OCI-LY7 (cell line): ENCODE results near the gene ZNF600. TPM values are rescaled to one million over a fixed set of nuclear protein-coding genes. Genes with fewer than 3 reads are reported as not detected.
"Not testable (repeated sequence)": the region's sequence is repeated elsewhere in the genome, so short reads cannot be mapped to it uniquely, and the experiment has no call there.

Experiments
- BruUV-seq: library from RNA; stranded (reverse); fragments of 400-500 nt; replicated peaks from 2 replicates; lab custom pipeline; 2021; lab: Mats Ljungman, UMichigan
- CTCF ChIA-PET: fragments of 300-600 bp; sonication (Branson Sonifier 250); formaldehyde crosslinking; loops from one replicate; lab custom pipeline; 2022; ENCODE audit warnings: antibody characterized with exemption; ENCODE audit not compliant: unreplicated experiment; lab: Charles Lee
- POLR2A ChIA-PET: fragments of 300-600 bp; sonication (Branson Sonifier 250); formaldehyde crosslinking; loops from one replicate; lab custom pipeline; 2022; ENCODE audit warnings: antibody characterized with exemption; lab: Charles Lee
- DNase-seq: peaks from one replicate; pipeline ENCODE4 v3.0.0-alpha.2; 2015; ENCODE audit warnings: low spot score
- H2AFZ ChIP-seq: fragments of 200-600 bp; sonication (generic), shearing (Covaris generic); 2 replicates; pipeline ENCODE4 v1.6.1; 2014; ENCODE audit warnings: mild to moderate bottlenecking, antibody characterized with exemption, low read length, moderate library complexity
- H3K27ac ChIP-seq: fragments of 200-600 bp; sonication (generic); 2 replicates; pipeline ENCODE4 v1.5.1; 2014; ENCODE audit warnings: mixed run types, low read depth, mild to moderate bottlenecking, moderate library complexity, low read length, inconsistent platforms; ENCODE audit not compliant: poor library complexity, severe bottlenecking
- H3K36me3 ChIP-seq: fragments of 200-600 bp; sonication (generic); 2 replicates; pipeline ENCODE4 v1.6.1; 2014; ENCODE audit warnings: mild to moderate bottlenecking, antibody characterized with exemption, low read length, moderate library complexity, mixed read lengths; ENCODE audit not compliant: insufficient read depth
- H3K4me1 ChIP-seq: fragments of 200-600 bp; sonication (generic); 2 replicates; pipeline ENCODE4 v1.5.1; 2014; ENCODE audit warnings: mild to moderate bottlenecking, low read length; ENCODE audit not compliant: insufficient read depth, poor library complexity, severe bottlenecking
- H3K4me2 ChIP-seq: fragments of 200-600 bp; sonication (generic); 2 replicates; pipeline ENCODE4 v1.6.1; 2014; ENCODE audit warnings: mild to moderate bottlenecking, low read length
- H3K4me3 ChIP-seq: fragments of 200-600 bp; sonication (generic); 2 replicates; pipeline ENCODE4 v1.5.1; 2014; ENCODE audit warnings: mild to moderate bottlenecking, low read depth, low read length; ENCODE audit not compliant: poor library complexity, severe bottlenecking
- H3K79me2 ChIP-seq: fragments of 200-600 bp; sonication (generic); 2 replicates; pipeline ENCODE4 v1.6.1; 2016; ENCODE audit warnings: low read depth, mild to moderate bottlenecking, low read length, moderate library complexity, mixed read lengths; ENCODE audit not compliant: insufficient read depth
- H3K9me2 ChIP-seq: fragments of 200-600 bp; sonication (generic); 2 replicates; pipeline ENCODE4 v1.6.1; 2016; ENCODE audit warnings: mild to moderate bottlenecking, low read length, mixed read lengths; ENCODE audit not compliant: insufficient read depth
- H3K9me3 ChIP-seq: fragments of 200-600 bp; sonication (generic); 2 replicates; pipeline ENCODE4 v1.6.1; 2014; ENCODE audit warnings: mild to moderate bottlenecking, mixed run types, low read length, mixed read lengths
- H4K20me1 ChIP-seq: fragments of 200-600 bp; sonication (generic); 2 replicates; pipeline ENCODE4 v1.6.1; 2014; ENCODE audit warnings: mild to moderate bottlenecking, antibody characterized with exemption, low read length, moderate library complexity, mixed read lengths; ENCODE audit not compliant: insufficient read depth
- CTCF ChIP-seq: fragments of 200-600 bp; sonication (generic); conservative IDR thresholded peaks from 2 replicates; pipeline ENCODE4 v1.5.1; 2014; ENCODE audit warnings: mild to moderate bottlenecking, antibody characterized with exemption, low read length, moderate library complexity, mixed read lengths
- EZH2phosphoT487 ChIP-seq: fragments of 200-600 bp; sonication (generic); IDR thresholded peaks from 2 replicates; pipeline ENCODE4 v1.6.1; 2018; ENCODE audit warnings: low read depth, borderline replicate concordance, mild to moderate bottlenecking, mixed run types, antibody characterized with exemption, low read length, moderate library complexity, mixed read lengths
- intact Hi-C: fragments of 100-400 bp; cut with micrococcal nuclease; formaldehyde crosslinking; loops from one replicate; pipeline ENCODE4 v1.10.0; 2022; ENCODE audit not compliant: unreplicated experiment
- total RNA-seq, 2 experiments: library from RNA; depleted of rRNA in 1 of 2; stranded (reverse); fragments of >200 nt in 1 of 2; shearing (Covaris generic) in 1 of 2; gene quantifications; 2 replicates each; pipeline ENCODE4 v1.2.3, GENCODE V29; 2014 to 2022

The ZNF600 gene
- total RNA-seq, 2 experiments from 2014 or later: 4.6 to 8.5 TPM

- Histone ChIP-seq H2AFZ (peak overlapping the region; percentile 87; the same call in 1 of the 2 replicates), H3K4me3 (peak overlapping the region; percentile 74), H3K4me2 (peak overlapping the region; percentile 75), H3K9me2 (no peaks in the 10 kb centered on the region), H3K4me1 (no peaks in the 10 kb centered on the region), H4K20me1 (no peaks in the 10 kb centered on the region), H3K27ac (no peak overlapping the region), H3K79me2 (no peaks in the 10 kb centered on the region), H3K9me3 (no peaks in the 10 kb centered on the region), H3K36me3 (no peaks in the 10 kb centered on the region)
- intact Hi-C loops: no loop called here
- CTCF ChIA-PET: no interaction called here
- TF ChIP-seq CTCF (no peak), EZH2phosphoT487 (no peak)
- POLR2A ChIA-PET: no interaction called here
- no peak for DNase-seq
- BruUV-seq: TSS peak; percentile 75
Measured at GRCh38 chr19:52786078-52786463, 520 bp downstream of the ZNF600 start.

GRCh38 chr19:52785506-52785905, 1.1 kb downstream of the ZNF600 start:
- intact Hi-C loops: no loop called here
- no peak for DNase-seq
- Histone ChIP-seq H3K9me3 (no peaks in the 10 kb centered on the region), H3K9me2 (no peaks in the 10 kb centered on the region), H3K79me2 (no peaks in the 10 kb centered on the region), H4K20me1 (no peaks in the 10 kb centered on the region), H3K36me3 (no peaks in the 10 kb centered on the region), H3K4me3 (peak overlapping the region; percentile 74), H3K4me1 (no peaks in the 10 kb centered on the region), H2AFZ (no peak overlapping the region), H3K4me2 (peak overlapping the region; percentile 75), H3K27ac (no peak overlapping the region)
- ChIA-PET CTCF (no interaction called here), POLR2A (no interaction called here)
- TF ChIP-seq CTCF (no peak), EZH2phosphoT487 (no peak)
- no TSS peak for BruUV-seq

GRCh38 chr19:52782864-52783263, 3.7 kb downstream of the ZNF600 start:
- H4K20me1 ChIP-seq, H3K9me3 ChIP-seq, intact Hi-C loops, BruUV-seq, H2AFZ ChIP-seq, CTCF ChIA-PET, H3K4me3 ChIP-seq, DNase-seq, H3K36me3 ChIP-seq, H3K27ac ChIP-seq, POLR2A ChIA-PET, H3K79me2 ChIP-seq, H3K4me2 ChIP-seq, H3K4me1 ChIP-seq, H3K9me2 ChIP-seq: not testable (repeated sequence)
